Activated naive CD8-positive, alpha-beta T cell treated with anti-CD3 and anti-CD28 coated beads for 36 hours (primary cell): ENCODE measurements around the gene ABHD8. TPM values are rescaled to one million over a fixed set of nuclear protein-coding genes. Genes with fewer than 3 reads are reported as not detected.
A peak's percentile ranks its signal among the peaks of the same experiment; 100 is the strongest.

Experiments
- DNase-seq: peaks from one replicate; pipeline ENCODE4 v3.0.0; 2021
- H3K27ac Mint-ChIP-seq: one replicate; pipeline ENCODE4 v1.8.0; 2022; ENCODE audit warnings: mild to moderate bottlenecking, moderate library complexity, mixed read lengths
- H3K27me3 Mint-ChIP-seq: one replicate; pipeline ENCODE4 v1.8.0; 2022; ENCODE audit warnings: mild to moderate bottlenecking, mixed read lengths
- H3K36me3 Mint-ChIP-seq: one replicate; pipeline ENCODE4 v1.8.0; 2021; ENCODE audit warnings: mild to moderate bottlenecking, mixed read lengths
- H3K4me1 Mint-ChIP-seq: one replicate; pipeline ENCODE4 v1.8.0; 2021; ENCODE audit warnings: mixed read lengths
- H3K4me3 Mint-ChIP-seq: one replicate; pipeline ENCODE4 v1.8.0; 2022; ENCODE audit warnings: mild to moderate bottlenecking, moderate library complexity, mixed read lengths
- H3K9me3 Mint-ChIP-seq: one replicate; pipeline ENCODE4 v1.8.0; 2022; ENCODE audit warnings: mixed read lengths
- total RNA-seq, 2 experiments: library from RNA; stranded (reverse); gene quantifications; one replicate each; pipeline ENCODE4 v1.2.3, GENCODE V29; 2021

Gene ABHD8
- total RNA-seq, 2 experiments from 2014 or later = 4.1 to 4.9 TPM

DNA sequence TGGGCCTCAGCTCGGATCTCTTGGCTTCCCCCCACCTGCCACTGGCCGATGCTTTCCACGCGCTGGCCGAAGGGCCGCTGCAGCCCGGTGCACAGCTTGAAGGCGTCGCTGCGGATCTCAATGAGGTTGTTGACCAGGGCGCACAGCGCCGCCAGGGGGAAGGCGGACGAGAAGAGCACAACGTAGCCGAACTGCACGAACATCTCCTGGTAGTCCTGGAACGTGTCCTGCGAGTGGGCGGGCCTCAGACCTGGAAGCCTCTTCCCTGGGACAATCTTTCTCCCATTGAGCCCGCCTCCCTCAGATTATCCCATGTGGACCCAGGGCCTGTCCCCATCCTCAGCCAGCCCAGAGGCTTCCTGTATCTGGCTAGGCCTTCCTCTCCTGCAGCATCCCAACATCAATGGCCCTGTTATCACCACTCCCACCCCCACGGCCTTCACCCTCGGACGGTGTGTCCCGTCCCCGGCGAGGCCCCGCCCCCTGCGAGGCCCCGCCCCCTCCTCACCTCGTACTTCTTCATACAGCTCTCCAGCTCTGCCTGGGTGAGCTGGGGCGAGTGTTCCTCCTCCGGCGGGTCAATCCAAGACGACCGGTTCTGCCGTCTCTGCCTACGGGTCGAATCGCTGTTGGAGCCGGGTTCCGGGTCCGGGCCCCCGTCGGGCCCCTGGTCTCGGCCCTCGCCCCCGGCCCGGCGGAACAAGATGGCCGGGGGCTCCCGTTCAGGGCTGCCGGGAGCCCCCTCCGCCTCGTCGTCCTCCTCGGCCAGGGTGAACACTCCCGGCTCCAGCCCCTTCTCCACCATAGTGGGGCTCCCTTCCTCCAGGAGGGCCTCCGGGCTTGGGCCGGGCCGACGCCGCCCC is 24.7 kb upstream of the ABHD8 start:
- H3K4me3 Mint-ChIP-seq = peak overlapping the region; percentile 63
- H3K27me3 Mint-ChIP-seq = no peaks in the 10 kb centered on the region
- peaks cover 5% of the 10 kb centered on the region for H3K4me1 Mint-ChIP-seq
- H3K36me3 Mint-ChIP-seq = no peaks in the 10 kb centered on the region
- H3K27ac Mint-ChIP-seq = no peak overlapping the region
- DNase-seq = peak; percentile 38
- no peaks in the 10 kb centered on the region for H3K9me3 Mint-ChIP-seq

- H3K27ac Mint-ChIP-seq = no peak overlapping the region
- H3K4me3 Mint-ChIP-seq = no peak overlapping the region
- peaks cover 3% of the 10 kb centered on the region for H3K36me3 Mint-ChIP-seq
- no peaks in the 10 kb centered on the region for H3K9me3 Mint-ChIP-seq
- H3K4me1 Mint-ChIP-seq = peaks cover 7% of the 10 kb centered on the region
- DNase-seq = no peak
- no peaks in the 10 kb centered on the region for H3K27me3 Mint-ChIP-seq
Observed at GRCh38 chr19:17327068-17327653, 23.9 kb upstream of the ABHD8 start.

GRCh38 chr19:17326595-17326966 is 23.4 kb upstream of the ABHD8 start:
- Mint-ChIP-seq H3K4me3 (no peak overlapping the region), H3K4me1 (peaks cover 7% of the 10 kb centered on the region), H3K36me3 (peaks cover 3% of the 10 kb centered on the region)

DNA sequence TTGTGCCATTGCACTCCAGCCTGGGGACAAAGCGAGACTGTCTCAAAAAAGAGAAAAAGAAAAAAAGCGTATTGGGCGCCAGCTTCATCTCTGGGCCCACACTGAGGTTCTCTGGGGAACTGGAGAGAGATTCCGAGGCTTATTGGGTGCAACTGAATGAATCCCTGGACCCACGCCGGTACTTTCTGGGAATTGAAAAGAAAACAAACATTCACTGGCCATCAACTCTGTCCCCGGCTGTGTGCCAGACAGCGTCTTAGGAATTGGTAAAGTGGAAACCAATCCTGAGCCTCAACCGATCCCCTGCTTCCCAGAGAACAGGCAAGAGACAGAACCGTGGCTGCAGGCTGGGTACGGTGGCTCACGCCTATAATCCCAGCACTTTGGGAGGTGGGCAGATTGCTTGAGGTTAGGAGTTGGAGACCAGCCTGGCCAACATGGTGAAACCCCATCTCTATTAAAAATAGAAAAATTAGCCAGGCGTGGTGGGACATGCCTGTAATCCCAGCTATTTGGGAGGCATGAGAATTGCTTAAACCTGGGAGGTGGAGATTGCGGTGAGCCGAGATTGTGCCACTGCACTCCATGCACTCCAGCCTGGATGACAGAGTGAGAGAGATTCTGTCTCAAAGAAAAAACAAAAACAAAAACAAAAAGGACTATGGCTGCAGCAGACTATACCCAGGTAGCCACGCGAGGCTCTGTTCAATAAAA is 22.8 kb upstream of the ABHD8 start:
- no peak for DNase-seq
- H3K27me3 Mint-ChIP-seq = no peaks in the 10 kb centered on the region
- H3K27ac Mint-ChIP-seq = no peak overlapping the region
- no peak overlapping the region for H3K4me3 Mint-ChIP-seq
- H3K4me1 Mint-ChIP-seq = peaks cover 7% of the 10 kb centered on the region
- peaks cover 3% of the 10 kb centered on the region for H3K36me3 Mint-ChIP-seq
- no peaks in the 10 kb centered on the region for H3K9me3 Mint-ChIP-seq

More at GRCh38 chr19:17326595-17326966, 23.4 kb upstream of the ABHD8 start:
- Mint-ChIP-seq H3K27me3 (no peaks in the 10 kb centered on the region), H3K9me3 (no peaks in the 10 kb centered on the region), H3K27ac (no peak overlapping the region)
- no peak for DNase-seq

GRCh38 chr19:17325133-17325532 is 21.9 kb upstream of the ABHD8 start:
- Mint-ChIP-seq H3K4me1 (peaks cover 4% of the 10 kb centered on the region), H3K27ac (no peak overlapping the region), H3K36me3 (peaks cover 3% of the 10 kb centered on the region), H3K4me3 (no peak overlapping the region), H3K9me3 (no peaks in the 10 kb centered on the region), H3K27me3 (no peaks in the 10 kb centered on the region)
- DNase-seq = no peak

DNA sequence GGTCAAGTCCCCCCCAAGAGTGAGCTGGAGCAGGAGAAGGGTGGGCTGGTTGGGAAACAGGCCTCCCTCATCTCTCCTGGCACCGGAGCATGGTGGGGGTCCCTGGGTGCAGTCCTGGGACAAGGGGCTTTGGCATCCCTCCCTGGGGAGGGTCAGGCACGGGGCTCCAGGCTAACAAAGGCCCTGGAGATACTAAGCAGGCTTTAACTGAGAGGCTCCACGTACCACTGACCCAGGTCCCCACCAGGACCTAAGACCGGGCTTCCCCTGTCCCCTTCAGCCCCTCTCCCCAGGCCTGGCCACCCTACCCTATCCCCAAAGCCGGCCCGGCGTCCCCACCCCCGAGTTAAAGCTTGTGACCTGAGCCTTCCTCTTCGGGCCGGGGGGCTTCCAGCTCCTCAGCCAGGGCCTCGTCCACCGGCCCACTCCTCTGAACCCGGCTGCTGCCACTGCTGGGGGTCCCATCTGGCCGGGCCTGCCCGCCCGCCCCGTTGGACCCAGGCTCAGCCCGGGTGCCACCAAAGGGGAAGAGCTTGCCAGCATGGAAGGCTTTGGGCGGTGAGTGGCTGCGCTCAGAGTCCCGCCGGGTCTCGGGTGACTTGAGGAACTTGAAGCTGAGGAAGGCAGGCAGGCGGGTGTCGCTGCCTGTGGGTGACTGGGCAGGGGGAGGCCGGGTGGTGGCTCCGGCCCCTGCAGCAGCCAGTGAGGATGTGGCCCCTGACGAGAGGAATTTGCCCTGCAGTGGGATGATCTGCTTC is 21.3 kb upstream of the ABHD8 start:
- H3K27me3 Mint-ChIP-seq = no peaks in the 10 kb centered on the region
- peaks cover 3% of the 10 kb centered on the region for H3K36me3 Mint-ChIP-seq
- no peak overlapping the region for H3K4me3 Mint-ChIP-seq
- peaks cover 4% of the 10 kb centered on the region for H3K4me1 Mint-ChIP-seq
- H3K9me3 Mint-ChIP-seq = no peaks in the 10 kb centered on the region
- no peak for DNase-seq
- H3K27ac Mint-ChIP-seq = no peak overlapping the region

DNA sequence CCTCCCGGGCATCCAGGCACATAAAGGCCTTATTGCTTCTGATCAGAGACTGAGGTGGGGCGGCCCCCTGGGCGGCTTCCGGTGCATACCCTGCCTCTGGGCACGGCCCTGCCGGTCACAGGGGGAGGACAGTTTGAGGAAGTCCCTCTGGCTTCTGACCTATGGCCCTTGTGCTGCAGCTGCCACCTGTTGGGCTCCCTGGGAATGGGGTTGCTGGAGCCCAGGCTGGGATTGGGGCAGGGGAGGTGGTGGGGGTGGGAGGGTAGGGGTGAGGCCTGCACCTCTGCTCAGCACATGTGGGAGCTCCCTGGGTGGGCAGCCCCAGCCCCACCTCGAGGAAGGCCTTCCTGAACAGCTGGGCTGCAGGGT is 20.7 kb upstream of the ABHD8 start:
- H3K4me1 Mint-ChIP-seq = peaks cover 4% of the 10 kb centered on the region
- no peaks in the 10 kb centered on the region for H3K9me3 Mint-ChIP-seq
- peaks cover 3% of the 10 kb centered on the region for H3K36me3 Mint-ChIP-seq
- H3K27ac Mint-ChIP-seq = no peak overlapping the region
- peak; percentile 42 for DNase-seq
- no peak overlapping the region for H3K4me3 Mint-ChIP-seq
- no peaks in the 10 kb centered on the region for H3K27me3 Mint-ChIP-seq

GRCh38 chr19:17323300-17323963 is 20.2 kb upstream of the ABHD8 start:
- Mint-ChIP-seq H3K9me3 (no peaks in the 10 kb centered on the region), H3K27ac (no peak overlapping the region)

GRCh38 chr19:17322854-17323253 is 19.6 kb upstream of the ABHD8 start:
- no peaks in the 10 kb centered on the region for H3K27me3 Mint-ChIP-seq
- peak overlapping the region; percentile 29 for H3K4me3 Mint-ChIP-seq
- H3K36me3 Mint-ChIP-seq = peaks cover 3% of the 10 kb centered on the region
- H3K9me3 Mint-ChIP-seq = no peaks in the 10 kb centered on the region
- H3K4me1 Mint-ChIP-seq = peaks cover 4% of the 10 kb centered on the region
- no peak for DNase-seq
- H3K27ac Mint-ChIP-seq = no peak overlapping the region

More at GRCh38 chr19:17323300-17323963, 20.2 kb upstream of the ABHD8 start:
- Mint-ChIP-seq H3K4me3 (peak overlapping the region; percentile 47), H3K27me3 (no peaks in the 10 kb centered on the region), H3K4me1 (peaks cover 4% of the 10 kb centered on the region), H3K36me3 (peaks cover 3% of the 10 kb centered on the region)
- DNase-seq = no peak

DNA sequence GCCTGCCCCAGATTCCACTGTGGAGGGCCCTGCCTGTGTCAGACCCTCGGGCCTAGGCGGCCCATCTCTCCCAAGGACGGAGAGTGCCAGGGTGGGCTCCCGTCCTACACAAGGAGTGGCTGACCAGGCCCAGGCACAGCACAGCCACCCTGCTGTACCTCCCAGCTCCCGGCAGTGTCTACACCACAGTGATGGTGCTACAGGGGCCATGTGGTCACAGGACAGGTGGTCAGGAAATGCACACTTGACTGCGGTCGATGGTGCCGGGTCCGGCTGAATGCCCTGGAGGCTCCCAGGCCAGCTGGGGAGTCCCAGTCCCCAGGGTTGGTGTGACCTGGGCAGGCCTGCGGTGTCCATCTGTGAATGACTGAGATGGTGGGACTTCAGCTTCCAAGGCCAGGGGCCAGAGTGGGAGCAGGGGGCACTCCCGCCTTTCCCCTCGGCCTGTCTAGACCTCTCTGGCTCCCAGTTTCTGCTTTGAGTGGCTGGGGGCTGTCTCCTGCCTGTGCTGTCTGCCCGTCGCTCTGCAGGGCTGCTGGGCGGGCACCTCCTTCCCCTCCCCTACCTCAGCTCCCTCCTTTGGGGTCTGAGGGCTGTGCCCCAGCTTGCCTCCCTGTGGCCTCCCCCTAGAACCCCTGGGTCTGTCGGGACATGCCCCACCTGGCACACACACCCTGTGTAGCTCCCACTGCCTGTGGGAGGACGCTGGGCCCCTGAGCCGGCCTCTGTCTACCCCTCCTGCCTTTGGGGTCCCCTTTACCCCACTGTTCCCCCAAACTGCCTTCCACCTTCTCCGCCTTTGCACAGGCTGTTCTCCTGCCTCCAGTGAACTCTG is 18.6 kb upstream of the ABHD8 start:
- Mint-ChIP-seq H3K27me3 (no peaks in the 10 kb centered on the region), H3K4me3 (no peak overlapping the region), H3K4me1 (peaks cover 4% of the 10 kb centered on the region), H3K9me3 (no peaks in the 10 kb centered on the region), H3K36me3 (peaks cover 3% of the 10 kb centered on the region), H3K27ac (peak overlapping the region; percentile 23)
- DNase-seq = no peak

- Mint-ChIP-seq H3K27ac (no peak overlapping the region), H3K4me3 (no peak overlapping the region), H3K4me1 (peaks cover 4% of the 10 kb centered on the region), H3K9me3 (no peaks in the 10 kb centered on the region), H3K27me3 (no peaks in the 10 kb centered on the region), H3K36me3 (peaks cover 11% of the 10 kb centered on the region)
- no peak for DNase-seq
Observed at GRCh38 chr19:17320435-17320834, 17.2 kb upstream of the ABHD8 start.

GRCh38 chr19:17319473-17320238 is 16.4 kb upstream of the ABHD8 start:
- Mint-ChIP-seq H3K4me3 (no peak overlapping the region), H3K27me3 (no peaks in the 10 kb centered on the region), H3K4me1 (peaks cover 4% of the 10 kb centered on the region), H3K27ac (no peak overlapping the region), H3K9me3 (no peaks in the 10 kb centered on the region), H3K36me3 (peaks cover 12% of the 10 kb centered on the region)
- DNase-seq = no peak

GRCh38 chr19:17318966-17319365 is 15.7 kb upstream of the ABHD8 start:
- DNase-seq = no peak
- Mint-ChIP-seq H3K4me3 (no peak overlapping the region), H3K36me3 (peaks cover 12% of the 10 kb centered on the region), H3K27ac (no peak overlapping the region), H3K4me1 (peaks cover 4% of the 10 kb centered on the region), H3K9me3 (no peaks in the 10 kb centered on the region), H3K27me3 (no peaks in the 10 kb centered on the region)
